Endothelial cell of umbilical vein (primary cell): Measurements from ENCODE around the gene RPL15. TPM values are rescaled to one million over a fixed set of nuclear protein-coding genes. Genes with fewer than 3 reads are reported as not detected.

ENCODE experiments used
- BruUV-seq: library from RNA; stranded (reverse); fragments of 400-500 nt; replicated peaks from 2 replicates; lab custom pipeline; 2021; lab: Mats Ljungman, UMichigan
- CTCF ChIA-PET: fragments of 300-600, 350-600 bp; sonication (Branson Sonifier 250); formaldehyde crosslinking; loops from one replicate; lab custom pipeline; 2021; ENCODE audit warnings: antibody characterized with exemption, inconsistent platforms; lab: Charles Lee
- POLR2A ChIA-PET: fragments of 300-600, 350-600 bp; sonication (Branson Sonifier 250); formaldehyde crosslinking; loops from one replicate; lab custom pipeline; 2021; ENCODE audit warnings: antibody characterized with exemption, inconsistent platforms; lab: Charles Lee
- DNase-seq: peaks from one replicate; pipeline ENCODE4 v3.0.0-alpha.2; 2011; ENCODE audit warnings: low read depth, low spot score
- FAIRE-seq: peaks from 2 replicates; lab custom pipeline; 2011; peaks lifted over from hg19 to GRCh38; lab: Jason Lieb, UNC
- H2AFZ ChIP-seq: 2 replicates; pipeline ENCODE4 v1.6.0; 2012; ENCODE audit warnings: low read depth, low read length, control low read depth, inconsistent platforms
- H3K27ac ChIP-seq: 2 replicates; pipeline ENCODE4 v1.5.1; 2011; ENCODE audit warnings: low read depth, mild to moderate bottlenecking, control low read depth, low read length, moderate library complexity; ENCODE audit not compliant: insufficient read depth
- H3K27me3 ChIP-seq, 2 experiments: 2 replicates each; pipeline versions ENCODE4 v1.6.0 to v1.6.1; 2011; ENCODE audit warnings: low read length in 2 of 2, mixed read lengths in 1 of 2; ENCODE audit not compliant: control insufficient read depth in 2 of 2, insufficient read depth in 2 of 2
- H3K36me3 ChIP-seq, 2 experiments: 2 replicates in 1 of 2; 3 replicates in 1 of 2; pipeline ENCODE4 v1.5.1; 2011; ENCODE audit warnings: low read length in 2 of 2, mild to moderate bottlenecking in 1 of 2, moderate library complexity in 1 of 2; ENCODE audit not compliant: control insufficient read depth in 2 of 2, insufficient read depth in 2 of 2; ENCODE audit errors: extremely low read depth in 1 of 2
- H3K4me1 ChIP-seq: 3 replicates; pipeline ENCODE4 v1.5.1; 2011; ENCODE audit warnings: mild to moderate bottlenecking, low read length; ENCODE audit not compliant: control insufficient read depth, insufficient read depth; ENCODE audit errors: extremely low read depth
- H3K4me2 ChIP-seq: 2 replicates; pipeline ENCODE4 v1.6.1; 2011; ENCODE audit warnings: low read length, control low read depth, mixed read lengths; ENCODE audit not compliant: insufficient read depth
- H3K4me3 ChIP-seq, 3 experiments: fragments of 200-600 bp in 1 of 3; sonication (generic), shearing (Covaris generic) in 1 of 3; replicated peaks in 1 of 3; 2 replicates each; pipeline ENCODE4 v1.5.1; 2011 to 2016; ENCODE audit warnings: control low read depth in 3 of 3, low read length in 3 of 3, mild to moderate bottlenecking in 2 of 3, inconsistent platforms in 1 of 3, low read depth in 1 of 3, moderate library complexity in 1 of 3; ENCODE audit not compliant: insufficient read depth in 1 of 3
- H3K79me2 ChIP-seq: 2 replicates; pipeline ENCODE4 v1.6.0; 2012; ENCODE audit warnings: low read length, inconsistent platforms; ENCODE audit not compliant: control insufficient read depth, insufficient read depth
- H3K9ac ChIP-seq: replicated peaks from 2 replicates; pipeline ENCODE3; 2011; ENCODE audit warnings: low read length, control low read depth; ENCODE audit not compliant: insufficient read depth; ENCODE audit errors: extremely low read depth
- H3K9me1 ChIP-seq: replicated peaks from 3 replicates; pipeline ENCODE4 v1.6.0; 2011; ENCODE audit warnings: mild to moderate bottlenecking, low read length; ENCODE audit not compliant: control insufficient read depth, insufficient read depth; ENCODE audit errors: extremely low read depth
- H3K9me3 ChIP-seq: replicated peaks from 2 replicates; pipeline ENCODE4 v1.5.1; 2012; ENCODE audit warnings: low read length, inconsistent platforms; ENCODE audit not compliant: control insufficient read depth, insufficient read depth
- H4K20me1 ChIP-seq: replicated peaks from 2 replicates; pipeline ENCODE3; 2011; ENCODE audit warnings: mild to moderate bottlenecking, low read length; ENCODE audit not compliant: control insufficient read depth, insufficient read depth; ENCODE audit errors: extremely low read depth
- CTCF ChIP-seq, 2 donors: IDR thresholded peaks; 1 replicate in 1 of 2; 2 replicates in 1 of 2; pipeline ENCODE4 v1.5.1; 2011; ENCODE audit warnings: low read length in 2 of 2, mild to moderate bottlenecking in 2 of 2, moderate library complexity in 2 of 2, control low read depth in 1 of 2, inconsistent platforms in 1 of 2, low read depth in 1 of 2; ENCODE audit not compliant: insufficient read depth in 1 of 2; ENCODE audit errors: extremely low read depth in 1 of 2
- EZH2 ChIP-seq: IDR thresholded peaks from 2 replicates; pipeline ENCODE4 v1.6.1; 2012; ENCODE audit warnings: borderline replicate concordance, low read depth, mild to moderate bottlenecking, moderate library complexity, low read length, inconsistent platforms; ENCODE audit not compliant: severe bottlenecking
- FOS ChIP-seq: IDR thresholded peaks from 2 replicates; pipeline ENCODE4 v1.6.1; 2011; ENCODE audit warnings: mild to moderate bottlenecking, low read length, moderate library complexity, borderline replicate concordance; ENCODE audit not compliant: insufficient read depth
- GATA2 ChIP-seq: IDR thresholded peaks from 2 replicates; pipeline ENCODE4 v1.7.0; 2011; ENCODE audit warnings: low read depth, mild to moderate bottlenecking, moderate library complexity, mixed read lengths, low read length; ENCODE audit not compliant: insufficient read length, insufficient read depth
- JUN ChIP-seq: IDR thresholded peaks from 2 replicates; pipeline ENCODE4 v1.6.1; 2011; ENCODE audit warnings: borderline replicate concordance, low read depth; ENCODE audit not compliant: insufficient read length, insufficient read depth
- MYC ChIP-seq: IDR thresholded peaks from one replicate; pipeline ENCODE4 v1.6.1; 2011; ENCODE audit warnings: mild to moderate bottlenecking, low read depth, low read length
- POLR2A ChIP-seq: IDR thresholded peaks from 2 replicates; pipeline ENCODE4 v1.6.1; 2012; ENCODE audit warnings: low read depth, mild to moderate bottlenecking, control low read depth, low read length
- POLR2AphosphoS5 ChIP-seq: IDR thresholded peaks from 2 replicates; pipeline ENCODE4 v1.6.1; 2012; ENCODE audit warnings: low read depth, mild to moderate bottlenecking, control low read depth, low read length, moderate library complexity; ENCODE audit not compliant: insufficient read depth
- dilution Hi-C: fragments of 300-500 bp; cut with MboI; formaldehyde crosslinking; loops from one replicate; pipeline ENCODE4 v1.15.0; 2019; ENCODE audit warnings: low sequenced_read_pairs; ENCODE audit not compliant: extremely low pct_ligation_motif_present
- intact Hi-C: fragments of 100-400 bp; cut with micrococcal nuclease; formaldehyde crosslinking; loops from one replicate; pipeline ENCODE4 v1.10.0; 2022
- polyA plus RNA-seq, 4 experiments: library from polyadenylated mRNA; depleted of rRNA in 3 of 4; stranded (reverse) in 3 of 4; unstranded in 1 of 4; fragments of >200 nt; gene quantifications; 2 replicates each; pipeline versions ENCODE4 v1.2.1 to v1.2.3, GENCODE V29; 2011 to 2012; ENCODE audit warnings: missing spikeins in 1 of 4
- total RNA-seq: library from RNA; stranded (reverse); gene quantifications from 2 replicates; pipeline ENCODE4 v1.2.3, GENCODE V29; 2021
- TF ChIP-seq, protein P1 (sequence below): IDR thresholded peaks from 2 replicates; pipeline ENCODE4 v1.6.1; 2011; ENCODE audit not compliant: insufficient read depth, insufficient read length

RPL15 gene
- total and polyA plus RNA-seq, 2 donors (not counting 3 experiments of a cell fraction or from before 2014, with no cell fraction given), result 1,901 to 5,777 TPM

- TF ChIP-seq POLR2A (no peak), MYC (no peak), POLR2AphosphoS5 (no peak), EZH2 (no peak), GATA2 (no peak), JUN (no peak), CTCF (IDR thresholded peaks at IDR 0.05; ENCODE audit: extremely low read depth in 1 of 2, insufficient read depth in 1 of 2, low read depth in 1 of 2, low read length in 2 of 2) (no peak), FOS (no peak)
- TF ChIP-seq, protein P1, sequence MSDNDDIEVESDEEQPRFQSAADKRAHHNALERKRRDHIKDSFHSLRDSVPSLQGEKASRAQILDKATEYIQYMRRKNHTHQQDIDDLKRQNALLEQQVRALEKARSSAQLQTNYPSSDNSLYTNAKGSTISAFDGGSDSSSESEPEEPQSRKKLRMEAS, result no peak
- Histone ChIP-seq H3K4me3 (no peak overlapping the region), H3K9me3 (no peaks in the 10 kb centered on the region), H3K4me2 (no peak overlapping the region), H3K9me1 (no peaks in the 10 kb centered on the region), H3K4me1 (no peaks in the 10 kb centered on the region), H2AFZ (no peak overlapping the region), H4K20me1 (peaks cover 3% of the 10 kb centered on the region), H3K27me3 (no peaks in the 10 kb centered on the region), H3K36me3 (peaks cover 0 to 6% of the 10 kb centered on the region in 2 experiments), H3K79me2 (peaks cover 6% of the 10 kb centered on the region), H3K9ac (no peak overlapping the region), H3K27ac (no peak overlapping the region)
- dilution Hi-C loops, result no loop called here
- FAIRE-seq (no peak), DNase-seq (no peak)
- no TSS peak for BruUV-seq
- CTCF ChIA-PET, result interaction anchor here (1.0 to 1.7 kb wide), 12 partner anchors 24 to 1325 kb away, joined by 3 to 49 read pairs (median 6); partner anchors contain the start of genes NKIRAS1 and RPL15
- POLR2A ChIA-PET, result interaction anchor here (1.0 kb wide), 1 partner anchor 27 kb away, joined by 4 read pairs; the partner anchor contains the start of genes NKIRAS1 and RPL15
- intact Hi-C loops, result loop anchor here (2.0 kb wide), 1 partner anchor 55 kb away; the partner anchor contains the start of gene NR1D2
Observed at GRCh38 chr3:23889386-23889785, 27.5 kb upstream of the RPL15 start.
